Measurements from ENCODE around the gene KIF5A.

GRCh38 chr12:57513266-57513665 is 36.6 kb upstream of the KIF5A start:
- TF ChIP-seq YY1 (IDR thresholded peaks at IDR 0.05; ENCODE audit: insufficient read depth, insufficient read length) (no peak), ZNF274 (IDR thresholded peaks at IDR 0.05; ENCODE audit: low read depth, low read length) (no peak), SUZ12 (IDR thresholded peaks at IDR 0.05; ENCODE audit: extremely low read depth, insufficient read depth, insufficient read length) (no peak)

All from NT2/D1 (cell line).